NCI-H1694 (cell line): ENCODE data around the gene MNT.

Experiments
- DNase-seq: peaks from one replicate; lab custom pipeline; 2025; lab: John Stamatoyannopoulos, UW

The MNT gene

DNA sequence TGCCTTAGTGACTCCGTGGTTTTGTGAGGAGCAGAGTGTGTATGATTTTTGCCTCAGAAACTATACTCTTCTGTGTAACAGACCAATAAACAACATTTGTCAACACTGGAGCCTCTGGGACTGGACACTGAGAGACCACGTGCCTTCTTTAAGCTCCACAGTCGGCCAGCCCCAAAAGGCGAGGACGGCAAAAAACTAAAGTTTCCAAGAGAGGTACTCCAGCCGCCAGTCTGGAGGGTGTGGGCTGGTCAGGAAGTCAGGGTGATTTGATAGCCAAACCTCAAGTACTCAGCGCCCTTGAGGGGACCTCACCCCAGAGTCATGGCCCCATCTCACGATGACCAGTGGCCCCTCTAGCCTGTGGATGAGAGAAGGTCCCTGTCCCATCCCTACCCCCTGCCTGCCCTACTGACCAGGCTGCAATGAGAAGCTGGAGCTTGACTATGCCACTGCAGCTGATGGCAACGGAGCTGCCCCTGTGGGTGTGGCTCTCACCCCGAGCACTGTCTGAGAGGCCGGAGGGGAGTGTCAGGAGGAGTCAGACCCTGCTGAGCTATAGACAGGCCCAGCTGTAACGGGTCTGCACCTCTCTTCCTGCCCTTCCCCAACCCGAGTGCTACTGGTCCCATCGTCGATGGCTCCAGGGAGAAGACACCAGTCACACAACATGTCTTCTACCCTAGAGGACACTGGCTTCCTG, 19.8 kb downstream of the MNT start:
- DNase-seq: no peak

DNA sequence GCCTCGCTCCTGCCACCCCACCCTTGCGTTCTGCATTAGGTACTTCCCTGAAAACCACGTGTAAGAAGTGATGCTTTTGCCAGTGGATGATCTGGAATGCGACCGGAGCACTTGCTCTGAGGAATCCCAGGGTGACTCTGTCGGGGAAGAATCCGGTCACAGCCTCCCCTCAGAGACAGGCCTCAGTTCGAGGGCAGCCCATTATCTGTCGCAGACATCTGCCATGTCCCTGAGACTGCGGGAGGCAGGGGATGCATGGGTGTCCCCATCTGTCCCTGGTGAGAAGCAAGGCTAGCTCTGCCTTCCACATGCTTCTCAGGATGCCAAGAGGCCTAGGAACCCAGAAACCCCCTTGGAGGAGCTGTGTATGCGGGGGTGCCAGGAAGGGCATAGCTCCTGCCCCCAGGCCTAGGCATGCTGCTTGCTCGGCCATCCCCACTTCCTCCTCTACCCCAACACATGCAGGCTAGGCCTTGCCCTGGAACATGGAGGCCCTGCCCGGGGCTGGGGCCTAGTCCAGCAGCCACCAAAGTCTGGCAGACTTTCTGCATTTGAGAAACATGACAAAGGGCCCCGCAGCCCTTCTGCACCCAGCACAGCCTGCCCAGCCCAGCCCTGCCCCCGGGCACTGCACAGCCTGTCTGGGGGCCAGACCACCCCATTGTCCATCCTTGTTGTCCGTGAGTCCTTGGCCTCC, 20.5 kb downstream of the MNT start:
- peak; percentile 36 for DNase-seq

DNA sequence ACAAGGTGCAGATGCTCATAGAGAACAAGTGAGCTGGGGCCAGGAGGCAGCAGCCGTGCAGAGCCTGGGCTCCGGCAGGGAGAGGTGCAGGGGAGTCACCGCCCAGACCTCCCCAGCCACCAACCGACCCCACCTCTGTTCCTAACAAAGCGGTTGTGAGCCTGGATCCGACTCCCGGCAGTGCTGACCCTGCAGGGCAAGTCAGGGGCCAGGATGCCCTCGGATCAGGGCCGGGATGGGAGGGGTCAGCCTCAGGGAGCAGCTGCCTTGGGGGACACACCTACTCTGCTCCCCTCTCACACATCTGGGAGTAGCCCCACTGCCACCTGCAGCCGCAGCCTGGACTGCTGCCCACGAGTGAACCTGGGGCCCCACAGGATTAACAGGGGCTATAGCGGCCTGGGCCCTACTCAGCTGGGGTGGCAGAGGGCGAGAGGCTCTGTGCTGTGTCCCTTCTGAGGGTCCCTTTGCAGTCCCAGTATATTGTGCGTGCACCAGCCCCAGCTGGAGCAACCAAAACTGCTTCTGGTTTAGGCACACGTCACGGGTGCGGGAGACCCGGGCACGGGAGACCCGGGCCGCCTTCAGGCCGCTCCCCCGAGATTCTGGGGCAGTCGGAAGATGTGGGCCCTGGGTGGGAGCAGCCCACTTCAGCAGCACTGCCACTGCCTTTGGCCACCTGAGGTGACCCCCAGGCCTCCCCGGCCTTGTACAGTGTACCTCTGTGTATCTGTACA, 21.2 kb downstream of the MNT start:
- DNase-seq: no peak

DNA sequence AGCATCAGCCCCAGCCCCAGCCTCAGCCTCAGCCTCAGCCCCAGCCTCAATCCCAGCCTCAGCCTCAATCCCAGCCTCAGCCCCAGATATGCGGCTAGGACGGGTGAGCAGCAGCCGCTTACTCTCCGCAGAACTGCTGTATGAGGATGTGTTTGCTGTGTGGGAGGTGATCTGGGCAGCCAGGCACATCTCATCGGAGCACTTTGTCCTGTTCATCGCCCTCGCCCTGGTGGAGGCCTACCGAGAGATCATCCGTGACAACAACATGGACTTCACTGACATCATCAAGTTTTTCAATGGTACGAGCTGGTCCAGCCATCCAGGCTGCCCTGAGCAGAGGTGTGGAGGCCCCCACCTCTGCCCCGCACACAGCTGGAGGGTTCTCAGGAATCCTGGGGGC, 22.0 kb downstream of the MNT start:
- DNase-seq: no peak

DNA sequence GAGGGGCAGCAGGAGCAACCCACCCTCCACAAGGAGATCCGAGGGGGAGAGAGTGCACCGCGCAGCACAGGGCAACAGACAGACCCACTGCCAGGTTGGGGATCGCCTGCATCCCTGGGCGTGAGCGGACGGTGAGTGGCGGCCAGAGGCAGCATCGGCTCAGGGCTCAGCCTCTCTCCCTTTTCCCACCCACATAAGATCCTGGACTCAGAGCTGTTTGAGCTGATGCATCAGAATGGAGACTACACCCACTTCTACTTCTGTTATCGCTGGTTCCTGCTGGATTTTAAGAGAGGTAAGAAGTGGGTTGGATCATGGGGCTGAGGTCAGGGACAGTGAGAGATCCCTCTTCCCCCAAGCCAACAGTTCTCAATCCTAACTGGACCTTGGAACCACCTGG, 23.2 kb downstream of the MNT start:
- no peak for DNase-seq

DNA sequence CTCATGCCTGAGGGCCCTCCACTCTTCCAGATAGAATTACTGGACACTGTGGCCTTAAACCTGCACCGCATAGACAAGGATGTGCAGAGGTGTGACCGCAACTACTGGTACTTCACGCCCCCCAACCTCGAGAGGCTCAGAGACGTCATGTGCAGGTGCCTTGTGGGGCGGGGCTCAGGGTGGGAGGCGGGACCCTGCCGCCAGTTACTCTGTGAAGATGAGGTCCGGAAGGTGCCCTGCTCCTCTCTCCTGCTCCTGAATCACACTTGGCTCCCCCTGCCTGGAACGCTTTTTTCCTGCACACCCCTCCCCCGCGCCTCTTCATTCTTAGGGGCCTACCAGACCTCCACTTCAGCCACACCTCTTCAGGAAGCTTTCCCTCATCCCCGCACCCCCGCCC, 24.8 kb downstream of the MNT start:
- DNase-seq: no peak

- DNase-seq: no peak
These were observed 25.5 kb downstream of the MNT start for GRCh38 chr17:2375406-2375805.

GRCh38 chr17:2374549-2375285, 26.1 kb downstream of the MNT start:
- no peak for DNase-seq

DNA sequence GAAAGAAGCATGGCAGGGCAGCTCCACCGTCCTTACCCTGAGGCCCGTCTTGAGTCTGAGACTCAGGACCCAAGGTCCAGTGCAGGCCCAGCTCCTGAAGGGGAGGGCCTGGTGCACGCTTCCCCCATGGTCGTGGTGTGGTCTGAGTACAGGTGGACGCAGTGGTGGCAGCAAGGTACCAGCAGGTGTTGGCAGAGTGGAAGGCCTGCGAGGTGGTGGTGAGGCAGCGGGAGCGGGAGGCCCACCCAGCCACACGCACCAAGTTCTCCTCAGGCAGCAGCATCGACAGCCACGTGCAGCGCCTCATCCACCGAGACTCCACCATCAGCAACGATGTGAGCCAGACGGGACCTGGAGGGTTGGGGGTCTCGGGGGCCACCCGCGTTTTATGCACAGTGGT, 27.7 kb downstream of the MNT start:
- DNase-seq: no peak

GRCh38 chr17:2372681-2373080, 28.2 kb downstream of the MNT start:
- no peak for DNase-seq

DNA sequence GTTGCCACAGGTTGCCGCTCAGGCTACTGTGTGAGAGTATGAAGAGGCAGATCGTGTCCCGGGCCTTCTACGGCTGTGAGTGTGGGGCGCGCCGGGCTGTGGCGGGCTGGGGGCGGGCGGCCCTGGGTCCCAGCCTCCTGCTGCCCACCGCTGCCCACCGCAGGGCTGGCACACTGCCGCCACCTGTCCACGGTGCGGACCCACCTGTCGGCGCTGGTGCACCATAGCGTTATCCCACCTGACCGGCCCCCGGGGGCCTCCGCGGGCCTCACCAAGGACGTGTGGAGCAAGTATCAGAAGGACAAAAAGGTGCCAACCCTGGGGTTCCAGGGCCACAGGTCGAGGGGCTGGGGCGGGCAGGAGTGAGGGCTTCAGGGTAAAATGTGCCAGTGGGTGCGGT, 28.7 kb downstream of the MNT start:
- no peak for DNase-seq

DNA sequence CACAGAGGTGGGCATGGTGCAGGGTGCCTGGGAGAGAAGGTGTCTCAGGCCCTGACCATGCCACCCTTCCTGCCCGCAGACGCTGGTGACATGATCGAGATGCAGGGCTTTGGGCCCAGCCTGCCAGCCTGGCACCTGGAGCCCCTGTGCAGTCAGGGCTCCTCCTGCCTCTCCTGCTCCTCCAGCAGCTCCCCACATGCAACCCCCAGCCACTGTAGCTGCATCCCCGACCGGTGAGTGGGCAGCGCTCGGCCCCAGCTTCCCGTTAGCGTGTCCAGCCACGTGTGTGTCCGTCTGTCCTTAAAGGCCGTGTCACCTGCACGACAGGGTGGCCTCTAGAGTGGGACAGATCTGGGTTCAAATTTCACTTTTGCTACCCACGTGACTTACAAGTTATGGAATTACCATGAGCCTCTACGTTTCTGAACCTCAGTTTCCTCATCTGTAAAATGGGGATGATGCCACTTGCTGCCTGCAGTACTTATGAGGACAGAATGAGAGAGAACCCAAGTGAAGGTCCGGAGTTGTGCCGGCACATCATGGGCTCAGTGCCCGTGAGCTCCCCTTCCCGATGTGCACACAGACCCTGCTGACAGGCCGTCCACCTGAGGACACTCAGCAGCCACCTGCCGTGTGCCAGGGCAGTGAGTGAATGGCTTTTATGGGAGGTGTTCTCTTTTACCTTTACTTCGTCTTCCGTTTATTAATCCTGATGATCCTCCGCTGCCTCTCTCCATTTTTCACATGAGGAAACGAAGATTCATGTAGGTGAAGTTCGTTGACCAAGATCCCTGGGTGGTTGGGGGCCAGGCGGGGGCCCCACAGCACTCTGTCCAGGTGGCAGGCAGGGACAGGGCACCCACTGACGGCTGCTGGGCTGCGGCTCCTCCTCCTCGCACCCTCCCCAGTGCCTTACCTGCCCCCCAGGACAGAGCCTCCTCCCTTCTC, 29.4 kb downstream of the MNT start:
- no peak for DNase-seq

DNA sequence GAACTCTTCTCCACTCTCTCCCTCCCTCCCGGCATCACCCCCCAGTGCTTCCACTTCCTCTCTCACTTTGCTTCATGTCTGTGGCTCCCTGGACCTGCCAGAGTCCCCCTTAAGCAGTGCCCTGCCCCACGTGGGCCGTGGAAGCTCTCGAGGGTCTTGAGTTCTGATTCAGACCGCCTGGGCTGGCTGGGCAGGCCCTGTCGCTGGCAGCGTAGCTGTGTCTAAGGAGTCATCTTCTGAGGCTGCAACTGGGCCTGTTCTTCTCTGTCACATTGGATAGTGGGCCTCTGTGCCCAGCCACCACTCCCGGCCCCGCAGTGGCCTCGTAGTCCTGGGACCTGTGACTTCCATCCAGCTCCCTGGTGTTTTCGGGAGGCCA, 30.7 kb downstream of the MNT start:
- DNase-seq: no peak

DNA sequence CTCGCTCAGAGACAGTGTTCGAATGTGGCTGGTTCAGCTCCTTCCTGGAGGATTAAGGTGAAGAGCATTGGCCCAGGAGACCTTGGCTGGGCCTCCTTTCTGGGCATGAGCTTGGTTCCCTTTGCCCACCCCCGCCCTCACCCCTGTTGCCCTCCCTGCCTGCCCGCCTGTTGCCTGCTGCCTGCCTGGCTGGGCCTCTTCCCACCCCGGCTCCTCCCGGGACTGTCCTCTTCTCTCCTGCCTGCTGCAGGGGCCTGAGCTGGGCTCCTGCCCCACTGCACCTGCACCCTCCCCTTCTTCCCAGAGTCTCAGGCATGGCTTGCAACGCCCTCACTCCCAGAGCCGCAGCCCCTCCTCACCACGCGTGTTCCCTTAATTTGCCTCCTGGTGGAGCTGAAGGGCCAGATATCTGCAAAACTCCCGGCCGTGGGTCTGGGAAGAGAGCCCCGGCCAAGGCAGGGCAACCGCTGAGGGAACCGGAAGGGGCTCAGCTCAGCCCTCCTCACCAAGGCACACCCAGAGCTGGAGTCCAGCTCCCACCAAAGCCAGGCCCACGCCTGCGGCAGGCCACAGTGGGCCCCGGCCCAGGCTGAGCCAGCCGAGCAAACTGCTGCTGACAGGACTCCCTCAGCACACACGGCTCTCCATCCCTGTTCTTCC, 31.2 kb downstream of the MNT start:
- DNase-seq: peak; percentile 44

GRCh38 chr17:2369039-2369438, 31.8 kb downstream of the MNT start:
- no peak for DNase-seq

DNA sequence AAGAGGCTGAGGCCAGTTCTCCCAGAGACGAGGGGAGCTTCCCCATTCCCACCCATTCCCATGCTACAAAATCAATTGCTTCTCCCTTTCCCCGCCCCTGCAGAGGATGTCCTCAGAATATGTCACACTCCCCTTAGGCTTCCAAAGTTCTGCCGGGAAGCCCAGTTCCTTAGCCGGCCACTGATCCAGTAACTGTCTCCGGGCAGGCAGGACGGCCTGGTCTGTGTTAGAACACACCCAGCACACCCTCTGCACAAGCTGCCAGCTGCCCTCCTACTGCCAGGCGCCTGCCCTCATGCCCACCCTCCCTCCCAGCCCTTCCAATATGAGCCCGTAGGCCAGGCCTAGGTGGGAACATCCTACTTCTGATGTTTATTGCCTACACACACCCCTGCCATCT, 32.5 kb downstream of the MNT start:
- DNase-seq: peak; percentile 79

DNA sequence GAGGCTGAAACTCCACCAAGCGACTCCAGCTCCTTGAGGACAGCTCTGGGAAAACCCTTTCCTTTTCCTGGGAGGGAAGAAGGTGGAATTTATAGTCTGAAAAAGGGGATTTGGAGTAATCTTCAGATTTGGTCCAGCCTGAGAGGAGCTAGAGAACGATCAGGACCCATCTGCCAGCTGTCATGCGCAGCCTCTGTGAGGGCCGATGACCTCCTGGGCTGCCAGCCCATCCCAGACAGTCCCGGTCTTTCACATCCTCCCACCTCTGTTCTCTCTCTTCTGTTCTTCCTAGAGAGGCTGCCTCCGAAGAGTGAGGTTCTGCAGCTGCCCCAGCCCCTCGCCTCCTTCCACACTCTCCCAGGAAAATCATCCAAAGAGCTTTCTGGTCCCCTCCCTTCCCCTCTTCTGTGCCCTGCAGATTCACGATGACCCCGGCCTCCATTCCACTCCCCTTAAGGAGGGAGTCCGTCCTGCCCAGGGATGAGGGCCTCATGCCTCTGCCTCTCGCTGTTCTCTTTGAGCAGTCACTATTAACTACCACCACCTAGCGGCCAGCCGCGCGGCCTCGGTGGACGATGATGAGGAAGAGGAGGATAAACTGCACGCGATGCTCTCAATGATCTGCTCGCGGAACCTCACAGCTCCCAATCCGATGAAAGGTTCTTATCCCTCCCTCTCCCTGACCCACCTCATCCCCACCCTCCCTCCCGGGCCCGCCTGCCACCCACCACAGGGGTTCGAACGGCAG, 33.9 kb downstream of the MNT start:
- no peak for DNase-seq

- DNase-seq: no peak
These were observed 35.7 kb downstream of the MNT start for GRCh38 chr17:2365132-2365531.

DNA sequence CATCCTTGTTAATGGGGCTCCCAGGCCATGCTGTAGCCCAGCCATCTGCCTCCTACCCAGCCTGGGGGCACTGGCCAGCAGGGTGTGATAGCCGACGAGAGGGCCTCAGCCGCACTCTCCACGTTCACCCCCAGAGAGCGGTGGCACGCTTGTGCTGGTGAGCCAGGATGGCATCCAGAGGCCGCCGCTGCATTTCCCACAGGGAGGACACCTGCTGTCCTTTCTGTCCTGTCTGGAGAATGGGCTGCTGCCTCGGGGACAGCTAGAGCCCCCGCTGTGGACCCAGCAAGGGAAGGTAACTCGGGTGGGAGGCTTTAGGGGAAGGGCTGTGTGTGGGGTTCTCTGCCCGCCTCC, 36.1 kb downstream of the MNT start:
- no peak for DNase-seq
